Epithelial cell of prostate (primary cell): ENCODE data around the gene ZNF892.
"Not testable (repeated sequence)": the region's sequence is repeated elsewhere in the genome, so short reads cannot be mapped to it uniquely, and the experiment has no call there.

ENCODE experiments used
- DNase-seq: peaks from one replicate; pipeline ENCODE4 v3.0.0-alpha.2; 2011; ENCODE audit warnings: low read depth, low spot score
- H3K27ac ChIP-seq: fragments of 450-650 bp; 2 replicates; pipeline ENCODE4 v1.5.1; 2017; ENCODE audit warnings: mild to moderate bottlenecking

Gene ZNF892

DNA sequence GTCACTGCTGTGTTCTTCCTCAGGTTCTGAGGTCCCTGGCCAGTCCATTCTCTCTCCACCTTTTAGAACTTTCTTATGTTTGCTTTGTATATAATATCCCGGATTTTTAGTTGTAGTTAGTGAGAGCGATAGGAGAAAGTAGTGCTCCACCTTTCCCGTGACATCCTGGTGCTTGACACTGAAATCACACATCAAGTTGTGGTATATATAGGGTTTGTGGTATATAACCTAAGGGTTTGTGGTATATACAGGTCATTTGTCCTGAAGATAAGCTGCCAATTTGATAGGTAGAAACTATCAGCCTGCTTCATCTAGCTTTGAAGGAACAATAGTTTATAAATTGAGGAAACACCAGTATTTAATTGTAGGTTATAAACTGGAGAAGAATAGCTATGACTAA is 13.1 kb downstream of the ZNF892 start:
- DNase-seq: no peak
- no peak overlapping the region for H3K27ac ChIP-seq

DNA sequence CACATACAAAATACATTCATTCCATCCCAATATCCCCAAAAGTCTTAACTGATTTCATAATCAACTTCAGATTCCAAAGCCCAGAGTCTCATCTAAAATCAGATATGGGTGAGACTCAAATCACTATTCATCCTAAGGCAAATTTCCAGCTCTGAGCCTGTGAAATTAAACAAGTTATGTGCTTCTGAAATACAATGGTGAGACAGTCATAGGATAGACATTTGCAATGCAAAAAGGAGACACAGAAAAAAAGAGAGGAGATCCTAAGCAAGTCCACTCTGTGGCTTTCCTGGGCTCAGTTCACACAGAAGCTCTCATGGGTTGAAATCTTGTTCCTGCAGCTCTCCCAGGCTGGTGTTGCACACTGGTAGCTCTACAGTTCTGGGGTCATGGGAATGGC is 18.3 kb downstream of the ZNF892 start:
- no peak overlapping the region for H3K27ac ChIP-seq
- no peak for DNase-seq

DNA sequence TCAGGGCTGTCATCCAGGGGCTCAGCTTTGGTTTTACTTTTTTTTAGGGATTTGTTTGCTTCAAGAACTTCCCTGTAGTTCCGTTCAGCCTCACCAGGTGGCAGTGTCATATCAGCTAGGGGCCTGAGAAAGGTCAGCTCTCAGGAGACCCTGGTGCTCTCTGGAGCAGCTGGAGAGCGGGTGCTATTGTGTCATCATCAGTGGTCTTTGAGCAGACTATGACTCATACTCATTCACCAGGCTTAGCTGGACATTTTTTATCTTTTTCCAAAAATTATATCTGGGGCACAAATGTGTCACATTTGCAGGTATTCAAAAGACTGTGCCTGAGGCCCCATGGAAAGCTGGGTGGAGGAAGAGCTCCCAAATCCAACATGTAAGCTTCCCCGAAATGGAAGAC is 24.4 kb downstream of the ZNF892 start:
- DNase-seq: no peak
- no peak overlapping the region for H3K27ac ChIP-seq

DNA sequence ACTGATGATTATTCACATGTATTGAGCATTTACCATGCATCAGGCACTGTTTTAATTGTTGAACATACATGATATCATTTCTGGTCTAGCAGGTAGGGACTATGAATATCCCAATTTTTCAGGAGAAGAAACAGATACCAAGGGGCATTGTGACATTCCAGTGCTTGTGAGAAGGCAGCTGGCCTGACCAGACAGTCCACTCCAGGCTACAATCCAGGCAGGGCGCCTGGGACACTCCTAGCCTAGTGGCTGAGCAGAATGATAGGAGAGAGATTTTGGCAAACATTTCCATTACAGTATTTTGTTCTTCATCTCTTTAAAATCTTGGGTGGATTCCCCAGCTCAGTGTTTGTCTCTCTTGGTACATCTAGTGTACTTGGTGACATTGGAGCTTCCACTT is 24.9 kb downstream of the ZNF892 start:
- H3K27ac ChIP-seq: no peak overlapping the region
- DNase-seq: no peak

DNA sequence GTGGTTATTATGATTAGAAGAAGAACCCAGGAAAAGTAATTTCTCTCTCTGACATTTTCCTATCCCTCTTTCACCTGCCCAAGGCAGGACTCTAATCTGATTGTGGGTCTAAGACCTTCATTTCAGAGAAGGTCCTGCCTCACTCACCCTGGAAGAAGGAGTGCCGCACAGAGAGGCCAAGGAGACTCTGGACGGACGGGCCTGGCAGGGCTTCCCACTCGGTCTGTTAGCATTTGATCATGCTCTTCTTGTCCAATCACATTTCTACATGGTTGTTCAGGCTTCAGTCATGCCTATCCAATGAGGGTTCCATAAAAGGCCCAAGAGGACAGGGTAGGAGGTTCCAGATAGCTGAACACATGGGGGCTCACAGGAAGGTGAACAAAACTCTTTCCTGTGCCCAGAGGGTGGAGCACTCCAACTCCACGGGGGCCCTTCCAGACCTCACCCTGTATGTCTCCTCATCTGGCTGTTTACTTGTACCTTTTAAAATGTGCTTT is 27.0 kb downstream of the ZNF892 start:
- no peak for DNase-seq
- H3K27ac ChIP-seq: no peak overlapping the region

DNA sequence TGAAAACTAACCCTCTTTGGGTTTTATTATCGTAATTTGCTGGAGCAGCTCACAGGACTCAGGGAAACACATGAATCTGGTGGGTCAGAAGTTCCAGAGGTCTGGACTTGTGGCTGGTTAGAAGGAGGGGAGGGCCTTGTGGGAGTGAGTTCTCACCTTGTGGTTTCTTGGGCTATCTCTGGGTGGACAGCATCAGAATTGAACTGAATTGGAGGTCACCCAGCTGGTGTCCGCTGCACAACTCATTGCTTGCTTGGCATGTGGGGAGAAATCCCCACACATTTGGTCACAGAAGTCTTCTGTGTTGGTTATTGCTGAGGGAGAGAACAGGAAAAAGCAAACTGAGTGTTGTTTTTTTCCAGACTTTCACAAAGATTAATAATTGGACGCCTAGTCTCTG is 27.5 kb downstream of the ZNF892 start:
- no peak overlapping the region for H3K27ac ChIP-seq
- DNase-seq: no peak

DNA sequence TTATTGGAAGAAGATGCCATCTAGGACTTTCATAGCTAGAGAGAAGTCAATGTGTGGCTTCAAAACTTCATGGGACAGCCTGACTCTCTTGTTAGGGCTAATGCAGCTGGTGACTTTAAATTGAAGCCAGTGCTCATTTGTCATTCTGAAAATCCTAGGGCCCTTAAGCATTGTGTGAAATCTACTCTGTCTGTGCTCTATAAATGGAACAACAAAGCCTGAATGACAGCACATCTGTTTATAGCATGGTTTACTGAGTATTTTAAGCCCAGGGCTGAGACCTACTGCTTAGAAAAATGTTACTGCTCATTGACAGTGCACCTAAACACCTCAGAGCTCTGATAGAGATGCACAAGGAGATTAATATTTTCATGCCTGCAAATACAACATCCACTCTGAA is 30.8 kb downstream of the ZNF892 start:
- no peak for DNase-seq
- no peak overlapping the region for H3K27ac ChIP-seq

DNA sequence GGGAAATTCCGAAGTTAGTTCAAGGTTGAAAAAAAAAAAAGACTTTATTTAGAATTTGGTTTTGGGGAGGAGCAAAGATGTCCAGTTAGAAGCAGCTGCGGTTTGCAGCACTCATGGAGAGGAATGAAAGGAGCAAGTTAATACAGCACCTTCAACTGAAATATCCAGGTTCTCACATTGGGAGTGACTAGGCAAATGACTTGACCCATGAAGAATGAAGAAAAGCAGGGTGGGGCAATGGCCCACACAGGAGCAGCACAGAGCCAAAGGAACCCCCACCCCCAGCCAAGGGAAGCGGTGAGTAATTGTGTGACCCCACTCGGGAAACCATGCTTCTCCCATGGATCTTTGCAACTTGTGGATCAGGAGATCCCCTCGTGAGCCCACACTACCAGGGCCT is 32.8 kb downstream of the ZNF892 start:
- peak overlapping the region; percentile 83 for H3K27ac ChIP-seq
- DNase-seq: peak; percentile 60

DNA sequence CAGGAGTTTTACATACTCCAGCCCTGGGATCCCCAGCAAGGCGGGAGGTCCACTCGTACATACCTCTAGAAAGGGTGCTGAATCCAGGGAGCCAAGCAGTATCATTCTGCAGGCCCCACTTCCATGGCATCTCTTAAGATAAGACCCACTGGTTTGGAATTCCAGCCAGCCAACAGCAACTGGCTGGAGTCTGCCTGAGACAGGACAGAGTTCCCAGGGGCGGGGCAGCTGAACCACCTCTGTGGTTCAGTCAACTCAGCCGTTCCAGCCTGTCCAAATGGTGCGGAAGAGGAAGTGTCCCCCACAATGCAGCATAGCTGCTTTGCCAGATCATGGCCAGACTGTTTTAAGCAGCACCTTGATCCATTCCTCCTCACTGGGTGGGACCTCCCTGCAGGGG is 33.2 kb downstream of the ZNF892 start:
- peak overlapping the region; percentile 83 for H3K27ac ChIP-seq
- no peak for DNase-seq

DNA sequence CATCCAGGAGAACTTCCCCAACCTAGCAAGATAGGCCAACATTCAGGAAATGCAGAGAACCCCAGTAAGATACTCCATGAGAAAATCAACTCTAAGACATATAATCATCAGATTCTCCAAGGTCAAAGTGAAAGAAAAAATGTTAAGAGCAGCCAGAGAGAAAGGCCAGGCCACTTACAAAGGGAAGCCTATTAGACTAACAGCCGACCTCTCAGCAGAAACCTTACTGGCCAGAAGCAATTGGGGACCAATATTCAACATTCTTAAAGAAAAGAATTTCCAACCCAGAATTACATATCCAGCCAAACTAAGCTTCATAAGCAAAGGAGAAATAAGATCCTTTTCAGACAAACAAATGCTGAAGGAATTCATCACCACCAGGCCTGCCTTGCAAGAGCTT is 34.8 kb downstream of the ZNF892 start:
- not testable (repeated sequence) for DNase-seq, H3K27ac ChIP-seq
